Breast epithelium (tissue), 3 donors: Measurements from ENCODE around the gene ATXN1.

Source experiments
- POLR2A ChIP-seq: fragments of 450-650 bp; IDR thresholded peaks from one replicate; pipeline ENCODE4 v1.6.1; 2016; ENCODE audit warnings: antibody characterized with exemption, mild to moderate bottlenecking, moderate library complexity
- POLR2AphosphoS5 ChIP-seq, 3 donors: sonication (generic); formaldehyde crosslinking; IDR thresholded peaks; one replicate each; pipeline ENCODE4 v1.6.1; 2017; ENCODE audit warnings: antibody characterized with exemption in 3 of 3
- TF ChIP-seq, protein P1 (sequence below), 3 donors: fragments of 450-650 bp; IDR thresholded peaks; one replicate each; pipeline ENCODE4 v1.5.1; 2016 to 2017; ENCODE audit warnings: antibody characterized with exemption in 3 of 3, mild to moderate bottlenecking in 3 of 3, moderate library complexity in 3 of 3

DNA sequence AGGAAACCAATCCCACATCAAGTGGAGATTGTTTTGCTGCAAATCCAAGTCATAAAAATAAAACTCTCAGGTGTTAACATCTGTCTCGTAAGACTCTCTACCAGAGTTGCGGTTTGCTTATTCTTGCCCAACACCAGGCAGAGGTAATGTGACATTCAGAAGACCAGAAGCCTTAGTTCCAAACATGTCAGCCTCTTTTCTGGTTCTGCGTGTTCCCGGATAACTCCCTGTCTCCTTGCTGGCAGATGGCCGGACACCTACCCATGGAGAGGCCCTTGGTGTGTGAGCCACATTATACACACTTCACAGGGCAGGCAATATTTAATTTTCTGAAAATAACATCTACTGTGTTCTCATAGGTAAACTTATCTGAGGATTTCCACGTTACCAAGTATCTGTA is 449.5 kb downstream of the ATXN1 start:
- TF ChIP-seq, protein P1, sequence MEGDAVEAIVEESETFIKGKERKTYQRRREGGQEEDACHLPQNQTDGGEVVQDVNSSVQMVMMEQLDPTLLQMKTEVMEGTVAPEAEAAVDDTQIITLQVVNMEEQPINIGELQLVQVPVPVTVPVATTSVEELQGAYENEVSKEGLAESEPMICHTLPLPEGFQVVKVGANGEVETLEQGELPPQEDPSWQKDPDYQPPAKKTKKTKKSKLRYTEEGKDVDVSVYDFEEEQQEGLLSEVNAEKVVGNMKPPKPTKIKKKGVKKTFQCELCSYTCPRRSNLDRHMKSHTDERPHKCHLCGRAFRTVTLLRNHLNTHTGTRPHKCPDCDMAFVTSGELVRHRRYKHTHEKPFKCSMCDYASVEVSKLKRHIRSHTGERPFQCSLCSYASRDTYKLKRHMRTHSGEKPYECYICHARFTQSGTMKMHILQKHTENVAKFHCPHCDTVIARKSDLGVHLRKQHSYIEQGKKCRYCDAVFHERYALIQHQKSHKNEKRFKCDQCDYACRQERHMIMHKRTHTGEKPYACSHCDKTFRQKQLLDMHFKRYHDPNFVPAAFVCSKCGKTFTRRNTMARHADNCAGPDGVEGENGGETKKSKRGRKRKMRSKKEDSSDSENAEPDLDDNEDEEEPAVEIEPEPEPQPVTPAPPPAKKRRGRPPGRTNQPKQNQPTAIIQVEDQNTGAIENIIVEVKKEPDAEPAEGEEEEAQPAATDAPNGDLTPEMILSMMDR (IDR thresholded peaks at IDR 0.05), result no peak
- TF ChIP-seq POLR2A (no peak), POLR2AphosphoS5 (IDR thresholded peaks at IDR 0.05) (no peak)
